GM12874 (cell line): Measurements from ENCODE around the gene N4BP2.

Source experiments
- CTCF ChIP-seq: IDR thresholded peaks from 2 replicates; pipeline ENCODE4 v1.5.1; 2011; ENCODE audit warnings: low read depth, mild to moderate bottlenecking, control low read depth, low read length, moderate library complexity; ENCODE audit not compliant: insufficient read depth

Gene N4BP2

GRCh38 chr4:40112027-40112792 lies 55.6 kb downstream of the N4BP2 start:
- no peak for TF ChIP-seq CTCF

GRCh38 chr4:40114206-40114605 lies 57.6 kb downstream of the N4BP2 start:
- TF ChIP-seq CTCF: no peak

GRCh38 chr4:40118861-40119260 lies 62.2 kb downstream of the N4BP2 start:
- no peak for TF ChIP-seq CTCF

- TF ChIP-seq CTCF: no peak
Measured at GRCh38 chr4:40119344-40119743, 62.7 kb downstream of the N4BP2 start.

- no peak for TF ChIP-seq CTCF
Measured at GRCh38 chr4:40121515-40121914, 64.9 kb downstream of the N4BP2 start.

GRCh38 chr4:40122941-40123340 lies 66.3 kb downstream of the N4BP2 start:
- no peak for TF ChIP-seq CTCF

- TF ChIP-seq CTCF: no peak
Measured at GRCh38 chr4:40124690-40125089, 68.0 kb downstream of the N4BP2 start.
